ENCODE data around the gene L1CAM. TPM values are rescaled to one million over a fixed set of nuclear protein-coding genes. Genes with fewer than 3 reads are reported as not detected.

The L1CAM gene
- total RNA-seq, 1 donor from 2014 or later = 0.49 TPM

DNA sequence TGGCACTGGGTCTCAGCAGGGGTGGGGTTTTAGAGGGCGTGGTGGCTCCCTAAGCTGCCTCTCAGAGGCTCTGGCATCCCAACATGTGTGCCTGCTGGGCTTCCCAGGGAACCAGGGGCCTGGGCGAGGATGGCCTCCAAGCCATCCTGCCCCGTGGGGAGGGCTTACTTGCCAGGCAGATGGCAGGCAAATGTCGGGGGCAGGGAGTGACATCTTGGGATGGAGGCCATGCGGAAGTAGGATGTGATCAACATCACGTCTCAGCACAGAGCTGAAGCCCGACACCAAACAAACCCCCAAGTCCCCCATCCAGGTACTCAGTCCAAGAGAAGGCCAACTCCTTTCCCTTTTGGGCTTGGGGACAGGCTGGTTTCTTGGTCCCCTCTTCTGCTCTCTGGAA is 4.7 kb downstream of the L1CAM start:
- Histone ChIP-seq H2AFZ (replicated peaks) (no peak overlapping the region), H3K9ac (no peak overlapping the region), H3F3A (ENCODE audit: low read depth) (peaks cover 11% of the 10 kb centered on the region), H3K4me2 (no peak overlapping the region), H3K36me3 (no peaks in the 10 kb centered on the region), H3K27me3 (peaks cover 28% of the 10 kb centered on the region), H3K79me2 (ENCODE audit: low read depth) (no peaks in the 10 kb centered on the region), H3K4me3 (no peak overlapping the region), H3K9me3 (ENCODE audit: low read depth) (no peaks in the 10 kb centered on the region), H3K4me1 (peaks cover 17% of the 10 kb centered on the region), H3K27ac (no peak overlapping the region), H4K20me1 (ENCODE audit: low read depth) (no peaks in the 10 kb centered on the region)
- Mint-ChIP-seq H3K27me3 (ENCODE audit: insufficient read depth, low read depth) (peaks cover 21% of the 10 kb centered on the region), H3K4me1 (peaks cover 40% of the 10 kb centered on the region), H3K36me3 (peaks cover 2% of the 10 kb centered on the region), H3K27ac (no peak overlapping the region), H3K9me3 (peaks cover 21% of the 10 kb centered on the region), H3K4me3 (no peak overlapping the region)
- DNase-seq (ENCODE audit: low spot score) = no peak
- no peak for TF ChIP-seq EZH2 (IDR thresholded peaks at IDR 0.05)
- TF ChIP-seq, protein P1, sequence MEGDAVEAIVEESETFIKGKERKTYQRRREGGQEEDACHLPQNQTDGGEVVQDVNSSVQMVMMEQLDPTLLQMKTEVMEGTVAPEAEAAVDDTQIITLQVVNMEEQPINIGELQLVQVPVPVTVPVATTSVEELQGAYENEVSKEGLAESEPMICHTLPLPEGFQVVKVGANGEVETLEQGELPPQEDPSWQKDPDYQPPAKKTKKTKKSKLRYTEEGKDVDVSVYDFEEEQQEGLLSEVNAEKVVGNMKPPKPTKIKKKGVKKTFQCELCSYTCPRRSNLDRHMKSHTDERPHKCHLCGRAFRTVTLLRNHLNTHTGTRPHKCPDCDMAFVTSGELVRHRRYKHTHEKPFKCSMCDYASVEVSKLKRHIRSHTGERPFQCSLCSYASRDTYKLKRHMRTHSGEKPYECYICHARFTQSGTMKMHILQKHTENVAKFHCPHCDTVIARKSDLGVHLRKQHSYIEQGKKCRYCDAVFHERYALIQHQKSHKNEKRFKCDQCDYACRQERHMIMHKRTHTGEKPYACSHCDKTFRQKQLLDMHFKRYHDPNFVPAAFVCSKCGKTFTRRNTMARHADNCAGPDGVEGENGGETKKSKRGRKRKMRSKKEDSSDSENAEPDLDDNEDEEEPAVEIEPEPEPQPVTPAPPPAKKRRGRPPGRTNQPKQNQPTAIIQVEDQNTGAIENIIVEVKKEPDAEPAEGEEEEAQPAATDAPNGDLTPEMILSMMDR (IDR thresholded peaks at IDR 0.05) = no peak
- TF ChIP-seq EZH2phosphoT487 (IDR thresholded peaks at IDR 0.05) = no peak

DNA sequence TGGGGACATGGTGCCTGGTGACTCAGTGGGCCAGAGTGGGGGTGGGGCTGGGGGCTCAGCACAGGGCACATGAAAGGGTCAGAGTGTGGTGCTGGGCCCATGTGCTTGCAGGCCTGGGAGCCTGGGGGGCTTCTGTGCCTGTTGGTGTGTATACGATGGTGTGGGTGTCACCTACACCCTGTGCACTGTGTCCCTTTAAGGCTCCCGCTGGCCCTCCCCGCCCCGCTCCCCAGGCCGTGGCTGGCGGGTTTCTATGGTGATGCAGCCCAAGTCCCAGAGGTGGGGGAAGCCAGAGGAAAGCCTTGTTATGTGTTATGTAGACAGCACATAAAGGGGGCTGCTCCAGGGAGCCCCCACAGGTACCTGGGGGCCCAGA is 5.5 kb downstream of the L1CAM start:
- H3F3A ChIP-seq (ENCODE audit: low read depth) = peaks cover 11% of the 10 kb centered on the region
- DNase-seq (ENCODE audit: low spot score) = no peak
- H3K9me3 Mint-ChIP-seq = peaks cover 24% of the 10 kb centered on the region
- H3K9me3 ChIP-seq (ENCODE audit: low read depth) = no peaks in the 10 kb centered on the region
- no peak overlapping the region for H3K4me3 ChIP-seq
- H3K79me2 ChIP-seq (ENCODE audit: low read depth) = no peaks in the 10 kb centered on the region
- H3K4me2 ChIP-seq = no peak overlapping the region
- H3K36me3 ChIP-seq = no peaks in the 10 kb centered on the region
- no peaks in the 10 kb centered on the region for H4K20me1 ChIP-seq (ENCODE audit: low read depth)
- no peak overlapping the region for H2AFZ ChIP-seq (replicated peaks)
- TF ChIP-seq EZH2 (IDR thresholded peaks at IDR 0.05) (no peak), EZH2phosphoT487 (IDR thresholded peaks at IDR 0.05) (no peak)
- TF ChIP-seq, protein P1 (IDR thresholded peaks at IDR 0.05) = no peak
- H3K4me3 Mint-ChIP-seq = no peak overlapping the region
- H3K27ac ChIP-seq = no peak overlapping the region
- peaks cover 2% of the 10 kb centered on the region for H3K36me3 Mint-ChIP-seq
- peaks cover 22% of the 10 kb centered on the region for H3K27me3 Mint-ChIP-seq (ENCODE audit: insufficient read depth, low read depth)
- peaks cover 17% of the 10 kb centered on the region for H3K4me1 ChIP-seq
- peaks cover 21% of the 10 kb centered on the region for H3K27me3 ChIP-seq
- H3K4me1 Mint-ChIP-seq = peaks cover 43% of the 10 kb centered on the region
- H3K27ac Mint-ChIP-seq = no peak overlapping the region
- no peak overlapping the region for H3K9ac ChIP-seq

GRCh38 chrX:153879741-153880439 is 6.1 kb downstream of the L1CAM start:
- Histone ChIP-seq H3K4me2 (peak overlapping the region; percentile 76), H4K20me1 (ENCODE audit: low read depth) (peaks cover 2% of the 10 kb centered on the region), H3K9ac (no peak overlapping the region), H2AFZ (replicated peaks) (no peak overlapping the region), H3K36me3 (no peaks in the 10 kb centered on the region), H3F3A (ENCODE audit: low read depth) (peaks cover 11% of the 10 kb centered on the region), H3K4me3 (no peak overlapping the region), H3K79me2 (ENCODE audit: low read depth) (no peaks in the 10 kb centered on the region), H3K4me1 (peaks cover 17% of the 10 kb centered on the region), H3K27ac (no peak overlapping the region), H3K9me3 (ENCODE audit: low read depth) (no peaks in the 10 kb centered on the region), H3K27me3 (peaks cover 16% of the 10 kb centered on the region)
- Mint-ChIP-seq H3K36me3 (peaks cover 2% of the 10 kb centered on the region), H3K27me3 (ENCODE audit: insufficient read depth, low read depth) (peaks cover 21% of the 10 kb centered on the region), H3K4me1 (peaks cover 43% of the 10 kb centered on the region), H3K4me3 (no peak overlapping the region), H3K9me3 (peaks cover 22% of the 10 kb centered on the region), H3K27ac (no peak overlapping the region)
- no peak for DNase-seq (ENCODE audit: low spot score)
- TF ChIP-seq EZH2 (IDR thresholded peaks at IDR 0.05) (no peak), EZH2phosphoT487 (IDR thresholded peaks at IDR 0.05) (no peak)
- TF ChIP-seq, protein P1 (IDR thresholded peaks at IDR 0.05) = no peak

Data from neural progenitor cell (in vitro differentiated cells).